T-cell (primary cell): ENCODE results near the gene CYP2J2. TPM values are rescaled to one million over a fixed set of nuclear protein-coding genes. Genes with fewer than 3 reads are reported as not detected.
"Not testable (repeated sequence)": the region's sequence is repeated elsewhere in the genome, so short reads cannot be mapped to it uniquely, and the experiment has no call there.

Source experiments
- ATAC-seq, 4 experiments: fragments of 200-7000 bp in 3 of 4; fragments of 150-1000 bp in 1 of 4; cut with Tn5 transposase; replicated peaks in 1 of 4; 1 replicate in 3 of 4; 2 replicates in 1 of 4; pipeline ENCODE4 v1.10.0; 2021; ENCODE audit warnings: moderate library complexity in 3 of 4, mild to moderate bottlenecking in 2 of 4, moderate number of reproducible peaks in 1 of 4
- CTCF ChIA-PET, 2 donors: fragments of 300-600 bp; sonication (Branson Sonifier 250); formaldehyde crosslinking; loops; one replicate each; lab custom pipeline; 2022; ENCODE audit warnings: antibody characterized with exemption in 2 of 2; lab: Charles Lee
- POLR2A ChIA-PET, 2 donors: fragments of 300-600 bp; sonication (Branson Sonifier 250); formaldehyde crosslinking; loops; one replicate each; lab custom pipeline; 2022; ENCODE audit warnings: antibody characterized with exemption in 2 of 2; lab: Charles Lee
- DNase-seq, 35 experiments: peaks; one replicate each; pipeline versions ENCODE4 v3.0.0 to v3.0.0-alpha.2; 2013 to 2023
- H3K27ac ChIP-seq: one replicate; pipeline ENCODE4 v1.5.1; 2013; ENCODE audit warnings: low read length
- H3K27me3 ChIP-seq, 2 experiments: replicated peaks in 1 of 2; 1 replicate in 1 of 2; 2 replicates in 1 of 2; pipeline versions ENCODE4 v1.6.1 to v1.7.0; 2013; ENCODE audit warnings: low read length in 1 of 2, mixed read lengths in 1 of 2; ENCODE audit not compliant: control insufficient read depth in 2 of 2, insufficient read depth in 2 of 2; ENCODE audit errors: extremely low read depth in 1 of 2
- H3K36me3 ChIP-seq, 2 donors: 1 replicate in 1 of 2; 2 replicates in 1 of 2; pipeline versions ENCODE4 v1.6.1 to v1.7.0; 2013; ENCODE audit warnings: low read length in 1 of 2; ENCODE audit not compliant: control insufficient read depth in 2 of 2, insufficient read depth in 1 of 2; ENCODE audit errors: extremely low read depth in 1 of 2
- H3K4me1 ChIP-seq, 2 experiments: 1 replicate in 1 of 2; 2 replicates in 1 of 2; pipeline versions ENCODE4 v1.6.1 to v1.7.0; 2013; ENCODE audit warnings: low read length in 2 of 2, mixed read lengths in 1 of 2; ENCODE audit not compliant: insufficient read depth in 2 of 2, control insufficient read depth in 1 of 2; ENCODE audit errors: extremely low read depth in 1 of 2
- H3K4me3 ChIP-seq, 2 donors: 1 replicate in 1 of 2; 2 replicates in 1 of 2; pipeline versions ENCODE4 v1.5.1 to v1.7.0; 2013; ENCODE audit warnings: mild to moderate bottlenecking in 2 of 2, low read length in 1 of 2, moderate library complexity in 1 of 2; ENCODE audit not compliant: control insufficient read depth in 1 of 2; ENCODE audit errors: extremely low read depth in 1 of 2
- H3K9me3 ChIP-seq: 2 replicates; pipeline ENCODE4 v1.7.0; 2013
- H3K27ac Mint-ChIP-seq, 2 donors: one replicate each; pipeline ENCODE4 v1.8.0; 2020 to 2021; ENCODE audit warnings: mild to moderate bottlenecking in 2 of 2, mixed read lengths in 2 of 2
- H3K27me3 Mint-ChIP-seq, 2 donors: one replicate each; pipeline ENCODE4 v1.8.0; 2021 to 2022; ENCODE audit warnings: mixed read lengths in 2 of 2
- H3K36me3 Mint-ChIP-seq: one replicate; pipeline ENCODE4 v1.8.0; 2021; ENCODE audit warnings: mixed read lengths
- H3K4me1 Mint-ChIP-seq, 3 donors: one replicate each; pipeline ENCODE4 v1.8.0; 2020 to 2022; ENCODE audit warnings: mixed read lengths in 3 of 3, mild to moderate bottlenecking in 1 of 3
- H3K4me3 Mint-ChIP-seq, 3 donors: one replicate each; pipeline ENCODE4 v1.8.0; 2020 to 2022; ENCODE audit warnings: mild to moderate bottlenecking in 3 of 3, mixed read lengths in 3 of 3, moderate library complexity in 3 of 3
- H3K9me3 Mint-ChIP-seq, 3 donors: one replicate each; pipeline ENCODE4 v1.8.0; 2020 to 2022; ENCODE audit warnings: mixed read lengths in 3 of 3
- WGBS: methylation state at CpG from one replicate; pipeline ENCODE4 v1.1.5; 2013; ENCODE audit warnings: missing lambda C conversion rate; ENCODE audit not compliant: insufficient coverage; 5-methylcytosine and 5-hydroxymethylcytosine counted together
- total RNA-seq, 35 experiments: library from RNA in 6 of 35; stranded (reverse) in 6 of 35; fragments of 120-200 nt in 1 of 35; gene quantifications; one replicate each; pipeline versions ENCODE4 v1.2.1 to v1.2.4 and lab custom pipeline; 2013 to 2026

Gene CYP2J2
- total RNA-seq, 5 donors from 2014 or later (not counting 1 experiment from before 2014, with no cell fraction given): 0.66 to 1.8 (median 0.69) TPM

- DNase-seq (no peak), ATAC-seq (no peak)
- H3K27me3 Mint-ChIP-seq: no peaks in the 10 kb centered on the region
- Histone ChIP-seq H3K27me3 (no peaks in the 10 kb centered on the region), H3K4me1 (no peaks in the 10 kb centered on the region), H3K9me3 (no peaks in the 10 kb centered on the region), H3K36me3 (peaks cover 0 to 15% of the 10 kb centered on the region in 2 donors), H3K27ac (no peak overlapping the region), H3K4me3 (no peak overlapping the region)
- no CpG with 5 or more reads among the region's 2 CpGs for WGBS
- no peaks in the 10 kb centered on the region for H3K4me1 Mint-ChIP-seq
- peaks cover 40% of the 10 kb centered on the region for H3K36me3 Mint-ChIP-seq
- ChIA-PET POLR2A (no interaction called here), CTCF (interaction anchor here in 1 of 2 donors (0.7 kb wide), 1 partner anchor 13 kb away, joined by 3 read pairs; no protein-coding TSS in a partner anchor)
- no peaks in the 10 kb centered on the region for H3K9me3 Mint-ChIP-seq
- H3K4me3 Mint-ChIP-seq: no peak overlapping the region
- H3K27ac Mint-ChIP-seq: no peak overlapping the region
Measured at GRCh38 chr1:59866462-59866861, 60.1 kb downstream of the CYP2J2 start.

- DNase-seq (no peak), ATAC-seq (no peak)
- H3K36me3 Mint-ChIP-seq: peaks cover 30% of the 10 kb centered on the region
- H3K27ac Mint-ChIP-seq: no peak overlapping the region
- no CpG with 5 or more reads among the region's 5 CpGs for WGBS
- no peaks in the 10 kb centered on the region for H3K4me1 Mint-ChIP-seq
- no peak overlapping the region for H3K4me3 Mint-ChIP-seq
- H3K27me3 Mint-ChIP-seq: no peaks in the 10 kb centered on the region
- H3K4me1 ChIP-seq: no peaks in the 10 kb centered on the region
- H3K27me3 ChIP-seq: no peaks in the 10 kb centered on the region
- H3K36me3 ChIP-seq: peaks cover 0 to 4% of the 10 kb centered on the region in 2 donors
- CTCF ChIA-PET: interaction anchor here in 1 of 2 donors (0.8 kb wide), 1 partner anchor 92 kb away, joined by 4 read pairs; no protein-coding TSS in a partner anchor
- H3K9me3 ChIP-seq: no peaks in the 10 kb centered on the region
- peaks cover 0 to 6% (median 2%) of the 10 kb centered on the region in 3 donors for H3K9me3 Mint-ChIP-seq
- no peak overlapping the region for H3K27ac ChIP-seq
- no peak overlapping the region for H3K4me3 ChIP-seq
- POLR2A ChIA-PET: interaction anchor here in 1 of 2 donors (0.5 to 0.6 kb wide), 2 partner anchors 47 to 192 kb away, joined by 3 to 5 read pairs; no protein-coding TSS in a partner anchor
Measured at GRCh38 chr1:59857679-59858354, 68.8 kb downstream of the CYP2J2 start.

- Histone ChIP-seq H3K27me3 (no peaks in the 10 kb centered on the region), H3K4me3 (no peak overlapping the region), H3K9me3 (no peaks in the 10 kb centered on the region), H3K4me1 (no peaks in the 10 kb centered on the region), H3K27ac (no peak overlapping the region), H3K36me3 (peaks cover 0 to 4% of the 10 kb centered on the region in 2 donors)
- H3K9me3 Mint-ChIP-seq: peaks cover 0 to 6% (median 2%) of the 10 kb centered on the region in 3 donors
- CTCF ChIA-PET: interaction anchor here in 1 of 2 donors (0.6 kb wide), 1 partner anchor 19 kb away, joined by 3 read pairs; no protein-coding TSS in a partner anchor
- no peak overlapping the region for H3K27ac Mint-ChIP-seq
- H3K36me3 Mint-ChIP-seq: peaks cover 25% of the 10 kb centered on the region
- no peaks in the 10 kb centered on the region for H3K27me3 Mint-ChIP-seq
- DNase-seq (no peak), ATAC-seq (no peak)
- no peaks in the 10 kb centered on the region for H3K4me1 Mint-ChIP-seq
- 97% methylated on average over 4 of the region's 4 CpGs for WGBS
- no peak overlapping the region for H3K4me3 Mint-ChIP-seq
- POLR2A ChIA-PET: interaction anchor here in 1 of 2 donors (0.7 kb wide), 1 partner anchor 1563 kb away, joined by 3 read pairs; no protein-coding TSS in a partner anchor
Measured at GRCh38 chr1:59856725-59857338, 69.7 kb downstream of the CYP2J2 start.

GRCh38 chr1:59855297-59855696, 71.3 kb downstream of the CYP2J2 start:
- CTCF ChIA-PET: interaction anchor here in 1 of 2 donors (0.7 kb wide), 1 partner anchor 1133 kb away, joined by 3 read pairs; no protein-coding TSS in a partner anchor
- H3K27me3 Mint-ChIP-seq, H3K4me3 Mint-ChIP-seq, H3K36me3 ChIP-seq, DNase-seq, H3K9me3 Mint-ChIP-seq, H3K27ac ChIP-seq, H3K9me3 ChIP-seq, H3K27me3 ChIP-seq, POLR2A ChIA-PET, H3K4me1 Mint-ChIP-seq, H3K4me1 ChIP-seq, H3K27ac Mint-ChIP-seq, H3K4me3 ChIP-seq, ATAC-seq: not testable (repeated sequence)
- WGBS: no CpG with 5 or more reads among the region's 1 CpG
- peaks cover 29% of the 10 kb centered on the region for H3K36me3 Mint-ChIP-seq

DNA sequence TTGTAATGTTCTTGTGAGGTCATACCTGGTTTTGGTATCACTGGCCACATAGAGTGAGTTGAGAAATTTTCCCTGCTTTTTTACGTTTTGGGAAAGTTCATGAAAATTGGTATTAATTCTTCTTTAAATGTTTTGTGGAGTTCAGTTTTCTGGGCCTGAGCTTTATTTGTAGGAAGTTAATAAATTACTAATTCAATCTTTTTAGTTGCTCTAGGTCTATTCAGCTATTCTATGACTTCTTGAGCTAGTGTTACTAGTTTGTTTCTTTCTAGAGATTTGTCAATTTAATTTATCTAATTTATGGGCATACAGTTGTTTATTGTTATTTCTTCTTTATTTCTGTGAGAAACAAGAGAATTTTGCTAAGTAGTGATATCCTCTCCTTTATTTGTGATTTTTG, 74.5 kb downstream of the CYP2J2 start:
- Histone ChIP-seq H3K4me3 (no peak overlapping the region), H3K27me3 (no peaks in the 10 kb centered on the region), H3K36me3 (peaks cover 0 to 6% of the 10 kb centered on the region in 2 donors), H3K27ac (no peak overlapping the region), H3K9me3 (no peaks in the 10 kb centered on the region), H3K4me1 (no peaks in the 10 kb centered on the region)
- no peak overlapping the region for H3K4me3 Mint-ChIP-seq
- DNase-seq (no peak), ATAC-seq (no peak)
- peaks cover 46% of the 10 kb centered on the region for H3K36me3 Mint-ChIP-seq
- H3K27me3 Mint-ChIP-seq: no peaks in the 10 kb centered on the region
- no peak overlapping the region for H3K27ac Mint-ChIP-seq
- no peaks in the 10 kb centered on the region for H3K4me1 Mint-ChIP-seq
- CTCF ChIA-PET: no interaction called here
- peaks cover 0 to 6% (median 2%) of the 10 kb centered on the region in 3 donors for H3K9me3 Mint-ChIP-seq
- no CpG with 5 or more reads among the region's 1 CpG for WGBS
- POLR2A ChIA-PET: interaction anchor here in 1 of 2 donors (0.6 to 0.7 kb wide), 2 partner anchors 165 to 623 kb away, joined by 3 read pairs; no protein-coding TSS in a partner anchor

DNA sequence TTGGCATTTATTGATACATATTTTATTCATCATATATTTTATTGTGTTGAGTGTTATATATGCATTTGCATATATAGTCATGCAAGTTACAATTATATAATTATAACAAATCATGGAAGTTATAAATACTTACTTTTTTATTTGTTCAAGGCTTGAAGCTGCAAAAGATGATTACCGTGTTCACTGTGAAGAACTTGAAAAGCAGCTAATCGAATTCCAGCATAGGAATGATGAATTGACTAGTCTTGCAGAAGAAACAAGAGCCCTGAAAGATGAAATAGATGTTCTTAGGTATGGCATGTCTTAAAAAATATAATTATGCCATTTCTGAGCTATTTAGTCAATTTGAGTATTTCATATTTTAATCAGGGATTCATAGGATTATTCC, 79.7 kb downstream of the CYP2J2 start:
- Mint-ChIP-seq H3K4me1 (peaks cover 0 to 9% (median 0%) of the 10 kb centered on the region in 3 donors), H3K36me3 (peaks cover 47% of the 10 kb centered on the region), H3K27me3 (no peaks in the 10 kb centered on the region), H3K27ac (no peak overlapping the region), H3K4me3 (no peak overlapping the region), H3K9me3 (no peaks in the 10 kb centered on the region)
- H3K27ac ChIP-seq: no peak overlapping the region
- H3K36me3 ChIP-seq: peaks cover 0 to 6% of the 10 kb centered on the region in 2 donors
- 80% methylated on average over 1 of the region's 2 CpGs for WGBS
- H3K27me3 ChIP-seq: no peaks in the 10 kb centered on the region
- no peak for DNase-seq
- ChIA-PET CTCF (no interaction called here), POLR2A (interaction anchor here in 1 of 2 donors (0.8 kb wide), 1 partner anchor 93 kb away, joined by 3 read pairs; no protein-coding TSS in a partner anchor)
- H3K4me1 ChIP-seq: no peaks in the 10 kb centered on the region
- H3K9me3 ChIP-seq: no peaks in the 10 kb centered on the region
- no peak overlapping the region for H3K4me3 ChIP-seq
- ATAC-seq: no peak
